ENCODE results near the gene ACTBL2. TPM values are rescaled to one million over a fixed set of nuclear protein-coding genes. Genes with fewer than 3 reads are reported as not detected.

ACTBL2 gene
- total RNA-seq, 1 experiment from 2014 or later, result not detected

DNA sequence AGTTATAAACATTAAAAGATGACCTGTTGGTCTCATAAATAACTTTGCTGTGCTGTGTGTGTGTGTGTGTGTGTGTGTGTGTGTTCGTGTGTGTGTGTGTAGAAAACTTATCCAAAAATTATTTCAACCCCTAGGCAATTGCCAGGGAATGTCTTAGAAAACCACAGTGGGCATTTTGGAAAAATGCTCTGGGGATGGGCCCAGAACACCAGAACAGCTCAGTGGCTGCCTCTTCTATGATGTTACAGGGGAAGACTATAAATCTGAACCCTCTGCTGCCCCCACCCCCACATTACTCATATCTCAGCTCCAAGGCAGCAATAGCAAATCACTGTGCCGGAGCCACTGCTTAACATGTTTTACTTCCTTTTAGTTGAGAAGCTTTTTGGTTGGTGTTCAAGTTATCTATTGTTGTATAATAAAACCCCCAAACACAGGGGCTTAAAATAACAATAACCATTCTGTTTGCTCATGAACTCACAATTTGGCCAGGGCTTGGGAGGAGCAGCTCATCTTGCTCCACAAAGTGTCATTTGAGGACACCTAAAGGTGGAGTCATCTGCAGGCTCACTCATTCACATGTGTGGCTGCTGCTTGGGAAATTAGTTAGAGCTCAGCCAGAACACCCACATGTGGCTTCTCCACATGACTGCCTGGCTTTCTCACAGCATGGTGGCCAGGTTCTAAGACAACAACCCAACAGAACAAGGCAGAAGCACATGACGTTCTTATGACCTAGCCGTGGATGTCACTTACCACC, 40.4 kb downstream of the ACTBL2 start:
- no TSS peak for BruUV-seq (replicated peaks)
- POLR2A ChIA-PET (ENCODE audit: low non-redundant PET), result no interaction called here

DNA sequence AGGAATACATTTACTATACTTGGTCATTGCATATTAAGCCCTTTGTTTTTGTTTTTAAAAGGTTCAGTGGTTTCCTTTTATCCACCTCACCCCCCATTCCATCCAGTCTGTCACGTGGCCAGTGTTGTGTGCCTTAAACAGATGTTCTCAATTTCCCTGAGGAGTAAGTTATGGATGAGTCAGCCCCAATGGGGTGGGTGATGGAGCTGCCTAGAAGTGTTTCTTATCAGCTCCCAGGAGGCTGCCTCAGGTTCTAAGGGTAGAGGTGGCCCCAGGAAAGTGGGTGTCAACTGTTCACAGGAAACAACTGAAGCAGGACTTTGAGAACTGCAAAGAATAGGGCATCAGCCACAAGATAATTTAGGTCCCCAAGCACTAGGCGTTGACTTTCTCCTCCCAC, 41.1 kb downstream of the ACTBL2 start:
- Histone ChIP-seq H3K4me3 (ENCODE audit: low read depth, low read length, poor library complexity, severe bottlenecking) (no peak overlapping the region), H3K27me3 (replicated peaks; ENCODE audit: insufficient read depth, low read depth, low read length, poor library complexity) (no peaks in the 10 kb centered on the region), H3K9me3 (ENCODE audit: low read depth, low read length, poor library complexity, severe bottlenecking) (no peaks in the 10 kb centered on the region), H3K4me1 (ENCODE audit: insufficient read depth, low read length, poor library complexity, severe bottlenecking) (peaks cover 48% of the 10 kb centered on the region), H3K36me3 (ENCODE audit: insufficient read depth, low read length, poor library complexity, severe bottlenecking) (no peaks in the 10 kb centered on the region), H3K27ac (ENCODE audit: low read depth, low read length, poor library complexity, severe bottlenecking) (no peak overlapping the region)
- intact Hi-C loops (cut with micrococcal nuclease; ENCODE audit: unreplicated experiment), result no loop called here
- peak; percentile 69 for DNase-seq (ENCODE audit: low spot score)
- ChIA-PET POLR2A (ENCODE audit: low non-redundant PET) (no interaction called here), CTCF (no interaction called here)
- BruUV-seq (replicated peaks), result no TSS peak
- TF ChIP-seq EZH2 (IDR thresholded peaks at IDR 0.05; ENCODE audit: borderline replicate concordance, low read depth, low read length, poor library complexity, severe bottlenecking), result no peak
- TF ChIP-seq, protein P1, sequence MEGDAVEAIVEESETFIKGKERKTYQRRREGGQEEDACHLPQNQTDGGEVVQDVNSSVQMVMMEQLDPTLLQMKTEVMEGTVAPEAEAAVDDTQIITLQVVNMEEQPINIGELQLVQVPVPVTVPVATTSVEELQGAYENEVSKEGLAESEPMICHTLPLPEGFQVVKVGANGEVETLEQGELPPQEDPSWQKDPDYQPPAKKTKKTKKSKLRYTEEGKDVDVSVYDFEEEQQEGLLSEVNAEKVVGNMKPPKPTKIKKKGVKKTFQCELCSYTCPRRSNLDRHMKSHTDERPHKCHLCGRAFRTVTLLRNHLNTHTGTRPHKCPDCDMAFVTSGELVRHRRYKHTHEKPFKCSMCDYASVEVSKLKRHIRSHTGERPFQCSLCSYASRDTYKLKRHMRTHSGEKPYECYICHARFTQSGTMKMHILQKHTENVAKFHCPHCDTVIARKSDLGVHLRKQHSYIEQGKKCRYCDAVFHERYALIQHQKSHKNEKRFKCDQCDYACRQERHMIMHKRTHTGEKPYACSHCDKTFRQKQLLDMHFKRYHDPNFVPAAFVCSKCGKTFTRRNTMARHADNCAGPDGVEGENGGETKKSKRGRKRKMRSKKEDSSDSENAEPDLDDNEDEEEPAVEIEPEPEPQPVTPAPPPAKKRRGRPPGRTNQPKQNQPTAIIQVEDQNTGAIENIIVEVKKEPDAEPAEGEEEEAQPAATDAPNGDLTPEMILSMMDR (conservative IDR thresholded peaks at IDR 0.05; ENCODE audit: low read depth, low read length), result no peak

More for the DNA sequence above, 40.4 kb downstream of the ACTBL2 start:
- intact Hi-C loops (cut with micrococcal nuclease; ENCODE audit: unreplicated experiment), result no loop called here
- peaks cover 48% of the 10 kb centered on the region for H3K4me1 ChIP-seq (ENCODE audit: insufficient read depth, low read length, poor library complexity, severe bottlenecking)
- no peaks in the 10 kb centered on the region for H3K9me3 ChIP-seq (ENCODE audit: low read depth, low read length, poor library complexity, severe bottlenecking)
- TF ChIP-seq, protein P1 (conservative IDR thresholded peaks at IDR 0.05; ENCODE audit: low read depth, low read length), result no peak
- no peak for TF ChIP-seq EZH2 (IDR thresholded peaks at IDR 0.05; ENCODE audit: borderline replicate concordance, low read depth, low read length, poor library complexity, severe bottlenecking)
- DNase-seq (ENCODE audit: low spot score), result peak; percentile 44
- H3K4me3 ChIP-seq (ENCODE audit: low read depth, low read length, poor library complexity, severe bottlenecking), result no peak overlapping the region
- no peaks in the 10 kb centered on the region for H3K36me3 ChIP-seq (ENCODE audit: insufficient read depth, low read length, poor library complexity, severe bottlenecking)
- H3K27ac ChIP-seq (ENCODE audit: low read depth, low read length, poor library complexity, severe bottlenecking), result no peak overlapping the region
- no peaks in the 10 kb centered on the region for H3K27me3 ChIP-seq (replicated peaks; ENCODE audit: insufficient read depth, low read depth, low read length, poor library complexity)
- CTCF ChIA-PET, result interaction anchor here (0.6 kb wide), 1 partner anchor 165 kb away, joined by 3 read pairs; no protein-coding TSS in a partner anchor

DNA sequence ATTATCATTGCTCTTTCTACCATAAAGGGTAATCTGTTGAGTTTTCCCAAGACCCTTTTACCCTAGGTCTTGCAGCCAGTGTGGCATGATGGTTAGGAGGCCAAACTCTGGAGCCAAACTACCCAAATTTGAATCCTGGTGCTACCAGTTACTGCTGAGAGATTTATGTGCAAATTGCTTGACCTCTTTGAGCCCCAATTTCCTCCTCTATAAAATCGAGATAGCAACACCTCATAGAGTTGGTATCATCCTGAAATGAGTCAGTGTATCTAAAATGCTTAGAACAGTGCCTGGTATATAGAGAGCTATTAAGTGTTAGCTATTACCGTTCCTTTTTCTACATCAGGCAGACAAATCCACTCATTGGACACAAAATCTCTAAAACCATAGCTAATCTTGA, 43.0 kb downstream of the ACTBL2 start:
- H3K4me3 ChIP-seq (ENCODE audit: low read depth, low read length, poor library complexity, severe bottlenecking), result no peak overlapping the region
- no peaks in the 10 kb centered on the region for H3K9me3 ChIP-seq (ENCODE audit: low read depth, low read length, poor library complexity, severe bottlenecking)
- DNase-seq (ENCODE audit: low spot score), result peak; percentile 5
- CTCF ChIA-PET, result no interaction called here
- POLR2A ChIA-PET (ENCODE audit: low non-redundant PET), result interaction anchor here (0.6 kb wide), 1 partner anchor 410 kb away, joined by 20 read pairs; no protein-coding TSS in a partner anchor
- H3K36me3 ChIP-seq (ENCODE audit: insufficient read depth, low read length, poor library complexity, severe bottlenecking), result no peaks in the 10 kb centered on the region
- no peak overlapping the region for H3K27ac ChIP-seq (ENCODE audit: low read depth, low read length, poor library complexity, severe bottlenecking)
- intact Hi-C loops (cut with micrococcal nuclease; ENCODE audit: unreplicated experiment), result no loop called here
- H3K27me3 ChIP-seq (replicated peaks; ENCODE audit: insufficient read depth, low read depth, low read length, poor library complexity), result no peaks in the 10 kb centered on the region
- peaks cover 35% of the 10 kb centered on the region for H3K4me1 ChIP-seq (ENCODE audit: insufficient read depth, low read length, poor library complexity, severe bottlenecking)
- no TSS peak for BruUV-seq (replicated peaks)
- TF ChIP-seq, protein P1 (conservative IDR thresholded peaks at IDR 0.05; ENCODE audit: low read depth, low read length), result no peak
- no peak for TF ChIP-seq EZH2 (IDR thresholded peaks at IDR 0.05; ENCODE audit: borderline replicate concordance, low read depth, low read length, poor library complexity, severe bottlenecking)

Measured in A673 (cell line).